SK-N-SH (cell line): ENCODE results near the gene HTR2B. TPM values are rescaled to one million over a fixed set of nuclear protein-coding genes. Genes with fewer than 3 reads are reported as not detected.

Experiments used
- CTCF ChIA-PET: fragments of 300-600, 350-600 bp; formaldehyde crosslinking; extraction: SDS; loops from one replicate; lab custom pipeline; 2021; lab: Yijun Ruan, JAX
- POLR2A ChIA-PET: fragments of 350-600 bp; sonication (Branson Sonifier 250); formaldehyde crosslinking; extraction: SDS; loops from one replicate; lab custom pipeline; 2020; ENCODE audit warnings: antibody characterized with exemption, inconsistent platforms; lab: Yijun Ruan, JAX
- DNase-seq: peaks from one replicate; pipeline ENCODE4 v3.0.0; 2012
- H2AFZ ChIP-seq: fragments of 200-600 bp; sonication (generic); 2 replicates; pipeline ENCODE4 v1.8.1; 2016; ENCODE audit warnings: antibody characterized with exemption, mild to moderate bottlenecking, low read depth
- H3F3A ChIP-seq: fragments of 200-600 bp; sonication (generic); replicated peaks from 2 replicates; pipeline ENCODE3; 2016; ENCODE audit warnings: antibody characterized with exemption, mild to moderate bottlenecking; ENCODE audit not compliant: insufficient read depth
- H3K27ac ChIP-seq, 2 experiments: fragments of 200-500 bp in 1 of 2; fragments of 200-600 bp in 1 of 2; sonication (Bioruptor generic) in 1 of 2; sonication (generic), shearing (Covaris generic) in 1 of 2; 2 replicates each; pipeline versions ENCODE4 v1.5.1 to v1.6.1; 2014 to 2016; ENCODE audit warnings: low read depth in 2 of 2, inconsistent platforms in 1 of 2, low read length in 1 of 2, mild to moderate bottlenecking in 1 of 2, mixed read lengths in 1 of 2
- H3K27me3 ChIP-seq: fragments of 200-600 bp; sonication (generic), shearing (Covaris generic); 2 replicates; pipeline ENCODE4 v1.6.1; 2016; ENCODE audit warnings: mixed run types; ENCODE audit not compliant: insufficient read depth
- H3K36me3 ChIP-seq, 2 experiments: fragments of 200-500 bp in 1 of 2; fragments of 200-600 bp in 1 of 2; sonication (Bioruptor generic) in 1 of 2; sonication (generic) in 1 of 2; replicated peaks in 1 of 2; 2 replicates each; pipeline versions ENCODE3 to v1.5.1; 2014 to 2016; ENCODE audit warnings: low read length in 1 of 2, mild to moderate bottlenecking in 1 of 2; ENCODE audit not compliant: insufficient read depth in 2 of 2, control insufficient read depth in 1 of 2
- H3K4me1 ChIP-seq, 2 experiments: fragments of 200-500 bp in 1 of 2; fragments of 200-600 bp in 1 of 2; sonication (Bioruptor generic) in 1 of 2; sonication (generic), shearing (Covaris generic) in 1 of 2; 2 replicates each; pipeline versions ENCODE4 v1.5.1 to v1.6.1; 2014 to 2016; ENCODE audit warnings: low read depth in 1 of 2, low read length in 1 of 2, mixed run types in 1 of 2; ENCODE audit not compliant: insufficient read depth in 2 of 2, control insufficient read depth in 1 of 2
- H3K4me2 ChIP-seq: fragments of 200-600 bp; sonication (generic), shearing (Covaris generic); 2 replicates; pipeline ENCODE4 v1.6.1; 2017; ENCODE audit warnings: mixed run types
- H3K4me3 ChIP-seq, 2 experiments: fragments of 200-500 bp in 1 of 2; fragments of 200-600 bp in 1 of 2; sonication (Bioruptor generic) in 1 of 2; sonication (generic), shearing (Covaris generic) in 1 of 2; 2 replicates each; pipeline versions ENCODE4 v1.5.1 to v1.8.1; 2014 to 2016; ENCODE audit warnings: low read depth in 2 of 2, inconsistent platforms in 1 of 2, low read length in 1 of 2, mild to moderate bottlenecking in 1 of 2, mixed read lengths in 1 of 2, moderate library complexity in 1 of 2
- H3K79me2 ChIP-seq: fragments of 200-600 bp; sonication (generic); 2 replicates; pipeline ENCODE4 v1.8.1; 2017; ENCODE audit warnings: mild to moderate bottlenecking; ENCODE audit not compliant: insufficient read depth
- H3K9ac ChIP-seq: fragments of 200-600 bp; sonication (generic); 2 replicates; pipeline ENCODE4 v1.6.1; 2017; ENCODE audit warnings: mixed run types
- H3K9me2 ChIP-seq: fragments of 200-600 bp; sonication (generic); 2 replicates; pipeline ENCODE4 v1.6.1; 2017; ENCODE audit warnings: mixed run types
- H3K9me3 ChIP-seq: fragments of 200-600 bp; sonication (generic); 2 replicates; pipeline ENCODE4 v1.6.1; 2017; ENCODE audit warnings: mixed run types, mild to moderate bottlenecking, moderate library complexity
- H4K20me1 ChIP-seq: fragments of 200-600 bp; sonication (generic); 2 replicates; pipeline ENCODE4 v1.6.1; 2017; ENCODE audit warnings: mild to moderate bottlenecking, mixed run types; ENCODE audit not compliant: insufficient read depth
- CHD2 ChIP-seq: fragments of 150-350 bp; IDR thresholded peaks from 2 replicates; pipeline ENCODE4 v1.6.1; 2018; ENCODE audit warnings: low read length; ENCODE audit not compliant: partially characterized antibody
- CTCF ChIP-seq: fragments of 200-600 bp; sonication (generic); IDR thresholded peaks from 2 replicates; pipeline ENCODE4 v1.6.1; 2017; ENCODE audit warnings: antibody characterized with exemption, mild to moderate bottlenecking, moderate library complexity
- ELF1 ChIP-seq: IDR thresholded peaks from 2 replicates; pipeline ENCODE4 v1.4.0; 2012
- FOSL2 ChIP-seq: IDR thresholded peaks from 2 replicates; pipeline ENCODE4 v1.4.0; 2012; ENCODE audit warnings: low read depth, mild to moderate bottlenecking, moderate library complexity, borderline replicate concordance
- FOXJ3 ChIP-seq: sonication (generic); formaldehyde crosslinking; IDR thresholded peaks from 2 replicates; pipeline ENCODE4 v1.5.1; 2020; ENCODE audit warnings: mild to moderate bottlenecking, missing genetic modification reagents
- FOXM1 ChIP-seq: IDR thresholded peaks from 2 replicates; pipeline ENCODE4 v1.4.0; 2012; ENCODE audit warnings: low read depth, mild to moderate bottlenecking
- GABPA ChIP-seq: IDR thresholded peaks from 2 replicates; pipeline ENCODE4 v1.4.0; 2012; ENCODE audit warnings: low read depth, mild to moderate bottlenecking
- GATA2 ChIP-seq: sonication (generic); formaldehyde crosslinking; IDR thresholded peaks from 2 replicates; pipeline ENCODE4 v1.5.0; 2020; ENCODE audit warnings: mild to moderate bottlenecking, missing genetic modification reagents
- IRF3 ChIP-seq: fragments of 150-350 bp; IDR thresholded peaks from 2 replicates; pipeline ENCODE4 v1.6.1; 2016; ENCODE audit warnings: mild to moderate bottlenecking, low read depth, low read length
- NFIC ChIP-seq: IDR thresholded peaks from 2 replicates; pipeline ENCODE4 v1.4.0; 2012; ENCODE audit warnings: borderline replicate concordance
- POLR2AphosphoS5 ChIP-seq: IDR thresholded peaks from 2 replicates; pipeline ENCODE4 v1.6.1; 2012; ENCODE audit warnings: low read depth, low read length
- RCOR1 ChIP-seq: fragments of 150-350 bp; IDR thresholded peaks from 2 replicates; pipeline ENCODE4 v1.6.1; 2017; ENCODE audit warnings: antibody characterized with exemption, low read length
- SMC3 ChIP-seq: IDR thresholded peaks from 2 replicates; pipeline ENCODE4 v1.6.1; 2012; ENCODE audit warnings: low read depth, low read length, improper control_type of control experiment
- TAF1 ChIP-seq: IDR thresholded peaks from 2 replicates; pipeline ENCODE4 v1.6.1; 2012; ENCODE audit warnings: low read depth, mild to moderate bottlenecking, low read length, moderate library complexity, borderline replicate concordance
- TEAD4 ChIP-seq: IDR thresholded peaks from 2 replicates; pipeline ENCODE4 v1.4.0; 2012; ENCODE audit warnings: mild to moderate bottlenecking, borderline replicate concordance; ENCODE audit not compliant: insufficient read depth
- USF2 ChIP-seq: fragments of 150-350 bp; IDR thresholded peaks from 2 replicates; pipeline ENCODE4 v1.6.1; 2017; ENCODE audit warnings: antibody characterized with exemption, low read length, low read depth, borderline replicate concordance
- YY1 ChIP-seq: IDR thresholded peaks from 2 replicates; pipeline ENCODE4 v1.4.0; 2012; ENCODE audit warnings: low read depth, mild to moderate bottlenecking
- WGBS: methylation state at CpG from one replicate; pipeline ENCODE4 v1.1.6; 2017; ENCODE audit warnings: low lambda C conversion rate; 5-methylcytosine and 5-hydroxymethylcytosine counted together
- polyA plus RNA-seq, 3 experiments: library from polyadenylated mRNA; depleted of rRNA; stranded (reverse); fragments of >200 nt; gene quantifications; 2 replicates each; pipeline ENCODE4 v1.2.3, GENCODE V29; 2012

The HTR2B gene
- polyA plus RNA-seq, 1 of the 3 experiments (the other 2 are of a cell fraction) = 0.25 TPM

GRCh38 chr2:231117148-231117547 is 7.7 kb downstream of the HTR2B start:
- H4K20me1 ChIP-seq = no peaks in the 10 kb centered on the region
- WGBS = 21% methylated on average over 1 of the region's 1 CpG
- no peak for TF ChIP-seq FOSL2
- TF ChIP-seq NFIC = no peak
- no peak for TF ChIP-seq USF2
- no peak for TF ChIP-seq IRF3
- no peak for TF ChIP-seq FOXM1
- TF ChIP-seq CHD2 = no peak
- no peak for TF ChIP-seq SMC3
- no peak for TF ChIP-seq FOXJ3 (CRISPR knock-in tag)
- no peak overlapping the region for H3K4me3 ChIP-seq
- H3K36me3 ChIP-seq = peaks cover 13 to 35% of the 10 kb centered on the region in 2 experiments
- no peaks in the 10 kb centered on the region for H3K27me3 ChIP-seq
- H2AFZ ChIP-seq = no peak overlapping the region
- H3K9me3 ChIP-seq = no peaks in the 10 kb centered on the region
- ChIA-PET POLR2A (no interaction called here), CTCF (interaction anchor here (1.7 kb wide), 1 partner anchor 76 kb away, joined by 5 read pairs; no protein-coding TSS in a partner anchor)
- H3K9me2 ChIP-seq = no peaks in the 10 kb centered on the region
- no peak overlapping the region for H3K9ac ChIP-seq
- peaks cover 0 to 3% of the 10 kb centered on the region in 2 experiments; a peak in 3 of 4 replicates for H3K4me1 ChIP-seq
- H3K4me2 ChIP-seq = no peak overlapping the region
- no peak for DNase-seq
- H3K27ac ChIP-seq = no peak overlapping the region
- H3F3A ChIP-seq = peaks cover 9% of the 10 kb centered on the region
- H3K79me2 ChIP-seq = peaks cover 23% of the 10 kb centered on the region

- POLR2A ChIA-PET = no interaction called here
- Histone ChIP-seq H2AFZ (no peak overlapping the region), H3K9me3 (no peaks in the 10 kb centered on the region), H3K9ac (no peak overlapping the region), H3K27ac (no peak overlapping the region), H3K4me1 (peaks cover 4 to 9% of the 10 kb centered on the region in 2 experiments; a peak in 3 of 4 replicates), H3K36me3 (peaks cover 22 to 37% of the 10 kb centered on the region in 2 experiments), H3K27me3 (no peaks in the 10 kb centered on the region), H3K4me3 (no peak overlapping the region), H3K79me2 (peaks cover 14% of the 10 kb centered on the region), H3F3A (peaks cover 9% of the 10 kb centered on the region), H4K20me1 (no peaks in the 10 kb centered on the region), H3K9me2 (no peaks in the 10 kb centered on the region), H3K4me2 (no peak overlapping the region)
- DNase-seq = no peak
- CTCF ChIA-PET = interaction anchor here (0.7 to 1.7 kb wide), 5 partner anchors 11 to 336 kb away, joined by 3 to 5 read pairs (median 4); no protein-coding TSS in a partner anchor
- WGBS = 97% methylated on average over 2 of the region's 2 CpGs
- TF ChIP-seq RCOR1 (no peak), GATA2 (CRISPR knock-in tag) (no peak), CTCF (no peak), NFIC (no peak), YY1 (no peak), GABPA (no peak), TAF1 (no peak), POLR2AphosphoS5 (no peak), ELF1 (no peak), TEAD4 (no peak)
Observed at GRCh38 chr2:231115651-231116050, 9.2 kb downstream of the HTR2B start.
